HepG2 (cell line): Measurements from ENCODE around the gene IL4I1. TPM values are rescaled to one million over a fixed set of nuclear protein-coding genes. Genes with fewer than 3 reads are reported as not detected.

Experiments
- DNMT3B ChIP-seq: conservative IDR thresholded peaks from 2 replicates; pipeline ENCODE4 v1.6.1; 2016; ENCODE audit warnings: missing biosample characterization, control low read depth
- EED ChIP-seq: sonication (generic); formaldehyde crosslinking; IDR thresholded peaks from 2 replicates; pipeline ENCODE4 v1.5.0; 2020; ENCODE audit warnings: mild to moderate bottlenecking, missing genetic modification reagents
- EZH2 ChIP-seq: conservative IDR thresholded peaks from 2 replicates; pipeline ENCODE4 v1.6.1; 2012; ENCODE audit warnings: mild to moderate bottlenecking, low read depth, low read length, moderate library complexity
- FOXK1 ChIP-seq: sonication (generic); formaldehyde crosslinking; IDR thresholded peaks from 2 replicates; pipeline ENCODE4 v1.4.0; 2020; ENCODE audit warnings: low read depth, missing genetic modification reagents, borderline replicate concordance
- GABPA ChIP-seq, 2 experiments: IDR thresholded peaks; 2 replicates each; pipeline ENCODE4 v1.6.1; 2011 to 2016; ENCODE audit warnings: low read depth in 2 of 2, low read length in 1 of 2, missing biosample characterization in 1 of 2, missing genetic modification characterization in 1 of 2
- GATAD1 ChIP-seq: IDR thresholded peaks from 2 replicates; pipeline ENCODE4 v1.6.1; 2016; ENCODE audit warnings: missing genetic modification reagents, missing compliant biosample characterization
- GPN1 ChIP-seq: sonication (generic); formaldehyde crosslinking; IDR thresholded peaks from 2 replicates; pipeline ENCODE4 v1.5.1; 2020; ENCODE audit warnings: missing genetic modification reagents, borderline replicate concordance
- KLF13 ChIP-seq: sonication (generic); formaldehyde crosslinking; IDR thresholded peaks from 2 replicates; pipeline ENCODE4 v1.4.0; 2020; ENCODE audit warnings: mild to moderate bottlenecking, missing genetic modification reagents
- NCOA5 ChIP-seq: sonication (generic); formaldehyde crosslinking; IDR thresholded peaks from 2 replicates; pipeline ENCODE4 v1.4.0; 2020; ENCODE audit warnings: missing genetic modification reagents
- PHF20 ChIP-seq: sonication (generic); formaldehyde crosslinking; IDR thresholded peaks from 2 replicates; pipeline ENCODE4 v1.5.0; 2020; ENCODE audit warnings: mild to moderate bottlenecking, missing genetic modification reagents
- PHF21A ChIP-seq: sonication (generic); formaldehyde crosslinking; IDR thresholded peaks from 2 replicates; pipeline ENCODE4 v1.5.0; 2020; ENCODE audit warnings: mild to moderate bottlenecking, missing genetic modification reagents
- REXO4 ChIP-seq: sonication (generic); formaldehyde crosslinking; IDR thresholded peaks from 2 replicates; pipeline ENCODE4 v1.8.0; 2022; ENCODE audit warnings: missing genetic modification reagents, mild to moderate bottlenecking, borderline replicate concordance
- SP1 ChIP-seq, 2 experiments: fragments of 450-650 bp in 1 of 2; sonication (generic) in 1 of 2; formaldehyde crosslinking in 1 of 2; IDR thresholded peaks; 2 replicates each; pipeline versions ENCODE4 v1.4.0 to v1.6.1; 2016 to 2020; ENCODE audit warnings: missing genetic modification reagents in 1 of 2
- YY1 ChIP-seq: IDR thresholded peaks from 2 replicates; pipeline ENCODE4 v1.6.1; 2011; ENCODE audit warnings: low read length, low read depth, moderate library complexity, mild to moderate bottlenecking; ENCODE audit not compliant: insufficient read depth, insufficient replicate concordance
- ZFP36L1 ChIP-seq: sonication (generic); formaldehyde crosslinking; IDR thresholded peaks from 2 replicates; pipeline ENCODE4 v1.8.0; 2022; ENCODE audit warnings: mild to moderate bottlenecking, missing genetic modification reagents, moderate library complexity
- ZNF484 ChIP-seq: sonication (generic); formaldehyde crosslinking; IDR thresholded peaks from 2 replicates; pipeline ENCODE4 v1.5.1; 2020; ENCODE audit warnings: mild to moderate bottlenecking, low read depth, missing genetic modification reagents, borderline replicate concordance
- ZNF570 ChIP-seq: sonication (generic); formaldehyde crosslinking; IDR thresholded peaks from 2 replicates; pipeline ENCODE4 v1.4.0; 2020; ENCODE audit warnings: mild to moderate bottlenecking, missing genetic modification reagents, borderline replicate concordance
- ZNF773 ChIP-seq: sonication (generic); formaldehyde crosslinking; IDR thresholded peaks from 2 replicates; pipeline ENCODE4 v1.4.0; 2020; ENCODE audit warnings: missing genetic modification reagents, borderline replicate concordance
- ZSCAN25 ChIP-seq: sonication (generic); formaldehyde crosslinking; IDR thresholded peaks from 2 replicates; pipeline ENCODE4 v1.8.0; 2022; ENCODE audit warnings: mild to moderate bottlenecking, missing genetic modification reagents
- ZSCAN31 ChIP-seq: sonication (generic); formaldehyde crosslinking; IDR thresholded peaks from 2 replicates; pipeline ENCODE4 v1.5.0; 2020; ENCODE audit warnings: low read depth, mild to moderate bottlenecking, missing genetic modification reagents
- polyA plus RNA-seq, 8 experiments: library from polyadenylated mRNA; depleted of rRNA in 3 of 8; stranded (reverse) in 7 of 8; unstranded in 1 of 8; fragments of >200 nt; fragmentation: Illumina TruSeq in 4 of 8; extraction: Trizol in 4 of 8; gene quantifications; 2 replicates each; pipeline versions ENCODE4 v1.2.1 to v1.2.3, GENCODE V29; 2011 to 2016; ENCODE audit warnings: low read depth in 4 of 8, missing spikeins in 1 of 8, mixed read lengths in 1 of 8; ENCODE audit not compliant: insufficient read depth in 1 of 8
- total RNA-seq, 5 experiments: library from RNA; depleted of rRNA; stranded (reverse); fragments of >200 nt; fragmentation: Illumina TruSeq; extraction: Trizol; gene quantifications; 2 replicates each; pipeline ENCODE4 v1.2.3, GENCODE V29; 2016; ENCODE audit warnings: low read depth in 1 of 5
- TF ChIP-seq, protein P1 (sequence below): sonication (generic); formaldehyde crosslinking; IDR thresholded peaks from 2 replicates; pipeline ENCODE4 v1.5.0; 2020; ENCODE audit warnings: missing genetic modification reagents
- TF ChIP-seq, protein P2 (sequence below): sonication (generic); formaldehyde crosslinking; IDR thresholded peaks from 2 replicates; pipeline ENCODE4 v1.4.0; 2020; ENCODE audit warnings: missing genetic modification reagents, borderline replicate concordance
- TF ChIP-seq, protein P3 (sequence below): sonication (generic); formaldehyde crosslinking; IDR thresholded peaks from 2 replicates; pipeline ENCODE4 v1.4.0; 2020; ENCODE audit warnings: low read depth, mild to moderate bottlenecking, missing genetic modification reagents
- TF ChIP-seq, protein P4 (sequence below): sonication (generic); formaldehyde crosslinking; IDR thresholded peaks from 2 replicates; pipeline ENCODE4 v1.9.0; 2021; ENCODE audit warnings: missing genetic modification reagents, mild to moderate bottlenecking, borderline replicate concordance

Gene IL4I1
- total and polyA plus RNA-seq, 2 of the 13 experiments (the other 11 are each of a cell fraction or from before 2014, with no cell fraction given) = not detected

DNA sequence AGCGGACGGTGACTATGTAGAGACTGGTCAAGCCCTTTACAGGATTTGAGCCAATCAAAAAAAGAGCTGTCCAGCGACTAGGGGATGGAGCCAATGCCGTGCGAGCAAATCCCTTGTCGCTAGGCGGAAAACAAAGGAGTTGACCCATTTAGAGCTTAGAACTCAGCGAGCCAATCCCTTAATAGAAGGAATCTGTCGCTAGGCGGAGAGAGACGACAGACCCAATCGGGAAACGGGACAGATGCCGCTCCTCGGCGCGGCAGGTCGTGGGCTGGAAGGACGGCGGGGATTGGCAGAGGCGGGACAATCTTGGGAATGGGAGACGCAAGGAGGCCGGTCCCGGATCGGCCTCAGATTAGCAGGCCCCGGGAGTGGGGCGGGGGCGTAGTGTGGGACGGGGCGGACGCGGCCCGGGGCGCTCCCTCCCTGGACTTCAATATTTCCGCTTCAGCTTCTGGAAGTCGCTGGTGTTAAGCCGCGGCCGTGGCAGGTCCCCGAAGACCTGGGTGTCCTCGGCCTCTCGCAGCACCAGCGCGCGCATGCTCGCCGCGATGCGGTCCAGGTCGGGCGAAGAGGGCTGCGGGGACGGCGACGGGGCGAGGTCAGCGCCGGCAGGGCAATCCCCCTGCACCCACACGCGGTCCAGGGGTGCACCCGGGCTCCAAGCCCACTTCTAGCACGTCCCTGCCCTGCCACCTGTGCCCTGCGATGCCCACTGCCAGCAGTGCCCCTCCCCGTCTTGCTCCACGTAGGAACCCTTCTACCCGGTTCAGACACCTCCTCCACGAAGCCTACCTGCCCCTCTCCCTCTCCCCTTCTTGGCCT lies 27.0 kb downstream of the IL4I1 start (continued):
- 0 out of 2 replicates have a peak, but pooled peaks have one; percentile 69 for TF ChIP-seq ZNF570 (CRISPR knock-in tag)
- TF ChIP-seq PHF21A (CRISPR knock-in tag) = peak; percentile 77; the same call in 1 of the 2 replicates
- peak; percentile 53; the same call in 1 of the 2 replicates for TF ChIP-seq ZSCAN31
- peak; percentile 68 for TF ChIP-seq GATAD1
- TF ChIP-seq PHF20 (CRISPR knock-in tag) = peak; percentile 66
- no peak for TF ChIP-seq NCOA5 (CRISPR knock-in tag)
- TF ChIP-seq ZNF773 = peak; percentile 74; the same call in 1 of the 2 replicates
- TF ChIP-seq ZFP36L1 (CRISPR knock-in tag) = peak; percentile 66; the same call in 1 of the 2 replicates
- TF ChIP-seq, protein P1, sequence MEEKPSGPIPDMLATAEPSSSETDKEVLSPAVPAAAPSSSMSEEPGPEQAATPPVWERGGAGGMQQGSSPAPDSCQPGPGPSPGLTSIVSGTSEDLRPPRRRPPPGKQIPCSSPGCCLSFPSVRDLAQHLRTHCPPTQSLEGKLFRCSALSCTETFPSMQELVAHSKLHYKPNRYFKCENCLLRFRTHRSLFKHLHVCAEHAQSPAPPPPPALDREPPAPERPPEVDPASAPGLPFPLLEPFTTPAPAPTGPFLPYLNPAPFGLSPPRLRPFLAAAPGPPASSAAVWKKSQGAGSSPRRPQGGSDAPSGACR (CRISPR knock-in tag) = peak; percentile 72; the same call in 1 of the 2 replicates
- no peak for TF ChIP-seq EZH2
- peak; percentile 67; the same call in 1 of the 2 replicates for TF ChIP-seq ZSCAN25
- no peak for TF ChIP-seq ZNF484 (CRISPR knock-in tag)
- no peak for TF ChIP-seq REXO4
- no peak for TF ChIP-seq SP1 (IDR thresholded peaks at IDR 0.05)
- peak; percentile 51 for TF ChIP-seq SP1 (CRISPR knock-in tag; IDR thresholded peaks at IDR 0.05)
- TF ChIP-seq FOXK1 (CRISPR knock-in tag) = 0 out of 2 replicates have a peak, but pooled peaks have one; percentile 34
- TF ChIP-seq YY1 = peak; percentile 74
- no peak for TF ChIP-seq DNMT3B
- TF ChIP-seq EED = peak; percentile 41; the same call in 1 of the 2 replicates
- peak; percentile 54; the same call in 1 of the 2 replicates for TF ChIP-seq KLF13
- TF ChIP-seq, protein P2, sequence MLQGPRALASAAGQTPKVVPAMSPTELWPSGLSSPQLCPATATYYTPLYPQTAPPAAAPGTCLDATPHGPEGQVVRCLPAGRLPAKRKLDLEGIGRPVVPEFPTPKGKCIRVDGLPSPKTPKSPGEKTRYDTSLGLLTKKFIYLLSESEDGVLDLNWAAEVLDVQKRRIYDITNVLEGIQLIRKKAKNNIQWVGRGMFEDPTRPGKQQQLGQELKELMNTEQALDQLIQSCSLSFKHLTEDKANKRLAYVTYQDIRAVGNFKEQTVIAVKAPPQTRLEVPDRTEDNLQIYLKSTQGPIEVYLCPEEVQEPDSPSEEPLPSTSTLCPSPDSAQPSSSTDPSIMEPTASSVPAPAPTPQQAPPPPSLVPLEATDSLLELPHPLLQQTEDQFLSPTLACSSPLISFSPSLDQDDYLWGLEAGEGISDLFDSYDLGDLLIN (CRISPR knock-in tag) = 0 out of 2 replicates have a peak, but pooled peaks have one; percentile 29
- TF ChIP-seq, protein P3, sequence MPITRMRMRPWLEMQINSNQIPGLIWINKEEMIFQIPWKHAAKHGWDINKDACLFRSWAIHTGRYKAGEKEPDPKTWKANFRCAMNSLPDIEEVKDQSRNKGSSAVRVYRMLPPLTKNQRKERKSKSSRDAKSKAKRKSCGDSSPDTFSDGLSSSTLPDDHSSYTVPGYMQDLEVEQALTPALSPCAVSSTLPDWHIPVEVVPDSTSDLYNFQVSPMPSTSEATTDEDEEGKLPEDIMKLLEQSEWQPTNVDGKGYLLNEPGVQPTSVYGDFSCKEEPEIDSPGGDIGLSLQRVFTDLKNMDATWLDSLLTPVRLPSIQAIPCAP = 0 out of 2 replicates have a peak, but pooled peaks have one; percentile 36
- peak; percentile 85; the same call in 1 of the 2 replicates for TF ChIP-seq GPN1
- TF ChIP-seq GABPA (IDR thresholded peaks at IDR 0.05; ENCODE audit: low read depth, low read length) = peak; percentile 19; the same call in 1 of the 2 replicates
- TF ChIP-seq GABPA (CRISPR knock-in tag; IDR thresholded peaks at IDR 0.05; ENCODE audit: low read depth) = peak; percentile 65
- TF ChIP-seq, protein P4, sequence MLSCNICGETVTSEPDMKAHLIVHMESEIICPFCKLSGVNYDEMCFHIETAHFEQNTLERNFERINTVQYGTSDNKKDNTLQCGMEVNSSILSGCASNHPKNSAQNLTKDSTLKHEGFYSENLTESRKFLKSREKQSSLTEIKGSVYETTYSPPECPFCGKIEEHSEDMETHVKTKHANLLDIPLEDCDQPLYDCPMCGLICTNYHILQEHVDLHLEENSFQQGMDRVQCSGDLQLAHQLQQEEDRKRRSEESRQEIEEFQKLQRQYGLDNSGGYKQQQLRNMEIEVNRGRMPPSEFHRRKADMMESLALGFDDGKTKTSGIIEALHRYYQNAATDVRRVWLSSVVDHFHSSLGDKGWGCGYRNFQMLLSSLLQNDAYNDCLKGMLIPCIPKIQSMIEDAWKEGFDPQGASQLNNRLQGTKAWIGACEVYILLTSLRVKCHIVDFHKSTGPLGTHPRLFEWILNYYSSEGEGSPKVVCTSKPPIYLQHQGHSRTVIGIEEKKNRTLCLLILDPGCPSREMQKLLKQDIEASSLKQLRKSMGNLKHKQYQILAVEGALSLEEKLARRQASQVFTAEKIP (CRISPR knock-in tag) = no peak
